ENCODE measurements around the gene CACNA2D2. TPM values are rescaled to one million over a fixed set of nuclear protein-coding genes. Genes with fewer than 3 reads are reported as not detected.
A peak's percentile ranks its signal among the peaks of the same experiment; 100 is the strongest.

Gene CACNA2D2
- total and polyA plus RNA-seq, 2 of the 4 experiments (the other 2 are of a cell fraction), result 0.15 TPM; not detected in 1

DNA sequence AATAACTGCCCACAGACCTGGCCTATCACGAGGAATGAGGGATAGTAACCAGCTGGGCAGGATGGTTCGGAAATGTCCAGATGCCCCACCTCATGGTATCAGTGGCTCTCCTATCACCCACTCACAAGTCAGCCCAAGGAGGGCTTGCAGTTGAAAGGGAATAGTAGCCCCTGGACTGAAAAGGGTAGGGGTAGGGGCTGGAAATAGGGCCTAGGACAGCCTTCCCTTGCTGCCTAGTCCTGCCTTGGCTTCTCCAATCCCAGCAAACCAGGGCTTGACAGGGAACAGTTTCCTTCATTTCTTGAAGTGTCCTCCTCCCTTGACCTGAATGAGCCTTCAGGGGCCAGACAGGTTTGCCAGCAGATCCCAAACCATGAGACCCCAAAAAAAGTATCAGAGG lies 1.2 kb upstream of the CACNA2D2 start:
- no peak overlapping the region for H2AK5ac ChIP-seq (ENCODE audit: low read depth, low read length)
- H2BK20ac ChIP-seq (ENCODE audit: low read depth, low read length), result no peak overlapping the region
- no peaks in the 10 kb centered on the region for H3K9me3 ChIP-seq (ENCODE audit: control insufficient read depth, insufficient read depth, low read length)
- H2BK15ac ChIP-seq (ENCODE audit: low read depth, low read length), result no peak overlapping the region
- no peak overlapping the region for H3K27ac ChIP-seq (ENCODE audit: insufficient read depth, low read length)
- no peak for DNase-seq
- H2AFZ ChIP-seq (replicated peaks; ENCODE audit: low read length, poor library complexity), result no peak overlapping the region
- H3K9ac ChIP-seq (ENCODE audit: low read depth, low read length), result no peak overlapping the region
- H3K56ac ChIP-seq (ENCODE audit: extremely low read depth, insufficient read depth, low read length), result no peak overlapping the region
- H3K23ac ChIP-seq (ENCODE audit: low read depth, low read length), result no peak overlapping the region
- H3K18ac ChIP-seq (ENCODE audit: low read depth, low read length), result no peak overlapping the region
- no peak overlapping the region for H4K91ac ChIP-seq (ENCODE audit: insufficient read depth, low read depth, low read length)
- no peak overlapping the region for H2BK120ac ChIP-seq (ENCODE audit: low read depth, low read length)
- H2BK5ac ChIP-seq (ENCODE audit: low read depth, low read length, poor library complexity, severe bottlenecking), result no peak overlapping the region
- BruUV-seq (replicated peaks), result no TSS peak
- H2AK9ac ChIP-seq (replicated peaks; ENCODE audit: low read depth, low read length, poor library complexity), result peak overlapping the region; percentile 42
- no peak for ATAC-seq (ENCODE audit: low read depth)
- no peak overlapping the region for H3K4me3 ChIP-seq (ENCODE audit: insufficient read depth, low read depth, low read length)
- dilution Hi-C loops (cut with HindIII; ENCODE audit: low sequenced_read_pairs, unreplicated experiment), result no loop called here
- CTCF ChIA-PET, result no interaction called here
- no peaks in the 10 kb centered on the region for H3K36me3 ChIP-seq (ENCODE audit: control insufficient read depth, insufficient read depth, low read length)
- no peaks in the 10 kb centered on the region; the same call in 1 of the 2 replicates for H3K9me1 ChIP-seq (ENCODE audit: insufficient read depth, low read length)
- in situ Hi-C loops (cut with MboI; ENCODE audit: low sequenced_read_pairs), result no loop called here
- peaks cover 72% of the 10 kb centered on the region for H3K27me3 ChIP-seq (ENCODE audit: control insufficient read depth, insufficient read depth, low read length)
- WGBS, 2 experiments (ENCODE audit: extremely low coverage in 2 of 2, insufficient read length in 1 of 2), result no CpG with 5 or more reads among the region's 2 CpGs
- POLR2A ChIA-PET (ENCODE audit: unreplicated experiment), result no interaction called here
- TF ChIP-seq BHLHE40 (IDR thresholded peaks at IDR 0.05; ENCODE audit: low read depth, low read length), result no peak
- no peak for TF ChIP-seq CHD1 (IDR thresholded peaks at IDR 0.05; ENCODE audit: low read depth, low read length)
- TF ChIP-seq, protein P1, sequence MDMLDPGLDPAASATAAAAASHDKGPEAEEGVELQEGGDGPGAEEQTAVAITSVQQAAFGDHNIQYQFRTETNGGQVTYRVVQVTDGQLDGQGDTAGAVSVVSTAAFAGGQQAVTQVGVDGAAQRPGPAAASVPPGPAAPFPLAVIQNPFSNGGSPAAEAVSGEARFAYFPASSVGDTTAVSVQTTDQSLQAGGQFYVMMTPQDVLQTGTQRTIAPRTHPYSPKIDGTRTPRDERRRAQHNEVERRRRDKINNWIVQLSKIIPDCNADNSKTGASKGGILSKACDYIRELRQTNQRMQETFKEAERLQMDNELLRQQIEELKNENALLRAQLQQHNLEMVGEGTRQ (IDR thresholded peaks at IDR 0.05; ENCODE audit: low read depth, low read length), result no peak
- TF ChIP-seq CTCF (conservative IDR thresholded peaks at IDR 0.05; ENCODE audit: low read depth, low read length), result no peak
- no peak for TF ChIP-seq POLR2A (IDR thresholded peaks at IDR 0.05; ENCODE audit: low read depth, low read length)
- no peak for TF ChIP-seq NFE2L2 (IDR thresholded peaks at IDR 0.05; ENCODE audit: low read depth, low read length)
- TF ChIP-seq RCOR1 (IDR thresholded peaks at IDR 0.05; ENCODE audit: insufficient replicate concordance, low read length), result no peak
- TF ChIP-seq FOS (IDR thresholded peaks at IDR 0.05; ENCODE audit: low read depth, low read length), result no peak
- H3K14ac ChIP-seq (replicated peaks; ENCODE audit: low read depth, low read length), result no peak overlapping the region
- no peak overlapping the region for H4K5ac ChIP-seq (ENCODE audit: low read depth, low read length)
- no peak overlapping the region for H3K4ac ChIP-seq (ENCODE audit: low read depth, low read length)
- H4K20me1 ChIP-seq (ENCODE audit: insufficient read depth, low read length), result no peaks in the 10 kb centered on the region
- H4K8ac ChIP-seq (ENCODE audit: low read depth in 2 of 2, low read length in 2 of 2), result no peak overlapping the region
- no peaks in the 10 kb centered on the region for H3K79me1 ChIP-seq (ENCODE audit: low read depth in 1 of 2, low read length in 2 of 2)
- H3K4me1 ChIP-seq (ENCODE audit: control insufficient read depth, insufficient read depth, low read length), result no peaks in the 10 kb centered on the region
- intact Hi-C loops (cut with micrococcal nuclease), result no loop called here
- H3K4me2 ChIP-seq (ENCODE audit: low read depth, low read length), result no peak overlapping the region
